Breast epithelium (tissue), 3 donors: ENCODE data around the gene KIAA0319L.

ENCODE experiments used
- CTCF ChIP-seq, 3 donors: fragments of 450-650 bp; IDR thresholded peaks; one replicate each; pipeline ENCODE4 v1.5.1; 2016 to 2017; ENCODE audit warnings: antibody characterized with exemption in 3 of 3, mild to moderate bottlenecking in 3 of 3, moderate library complexity in 3 of 3
- POLR2A ChIP-seq: fragments of 450-650 bp; IDR thresholded peaks from one replicate; pipeline ENCODE4 v1.6.1; 2016; ENCODE audit warnings: antibody characterized with exemption, mild to moderate bottlenecking, moderate library complexity

GRCh38 chr1:35535243-35535642 lies 22.0 kb downstream of the KIAA0319L start:
- TF ChIP-seq CTCF (IDR thresholded peaks at IDR 0.05), result no peak
- no peak for TF ChIP-seq POLR2A
